ENCODE data around the gene SMIM27. TPM values are rescaled to one million over a fixed set of nuclear protein-coding genes. Genes with fewer than 3 reads are reported as not detected.
"Not testable (repeated sequence)": the region's sequence is repeated elsewhere in the genome, so short reads cannot be mapped to it uniquely, and the experiment has no call there.

Gene SMIM27
- total RNA-seq, 1 donor from 2014 or later, result 10.3 TPM

DNA sequence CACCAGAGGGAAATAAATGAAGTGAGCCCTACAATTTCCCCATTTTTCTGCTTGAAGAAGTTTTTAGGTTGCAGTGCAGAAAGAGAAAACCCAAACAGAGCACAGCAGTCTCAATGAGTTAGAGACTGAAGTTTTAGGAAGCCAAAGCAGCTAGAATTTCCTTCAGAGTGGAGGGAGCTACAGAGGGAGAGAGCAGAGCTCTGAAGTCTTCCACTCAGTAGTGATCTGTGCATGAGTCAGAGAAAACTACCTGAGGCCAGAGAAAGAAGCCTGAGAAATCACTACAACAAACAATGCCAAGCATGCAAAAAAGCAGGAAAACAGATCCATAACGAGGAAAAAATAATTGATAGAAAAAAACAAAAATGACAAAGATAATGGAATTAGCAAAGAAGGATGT is 38.8 kb downstream of the SMIM27 start:
- intact Hi-C loops (cut with micrococcal nuclease), result no loop called here

- intact Hi-C loops (cut with micrococcal nuclease), result no loop called here
These were observed 44.2 kb downstream of the SMIM27 start for GRCh38 chr9:32596096-32596865.

DNA sequence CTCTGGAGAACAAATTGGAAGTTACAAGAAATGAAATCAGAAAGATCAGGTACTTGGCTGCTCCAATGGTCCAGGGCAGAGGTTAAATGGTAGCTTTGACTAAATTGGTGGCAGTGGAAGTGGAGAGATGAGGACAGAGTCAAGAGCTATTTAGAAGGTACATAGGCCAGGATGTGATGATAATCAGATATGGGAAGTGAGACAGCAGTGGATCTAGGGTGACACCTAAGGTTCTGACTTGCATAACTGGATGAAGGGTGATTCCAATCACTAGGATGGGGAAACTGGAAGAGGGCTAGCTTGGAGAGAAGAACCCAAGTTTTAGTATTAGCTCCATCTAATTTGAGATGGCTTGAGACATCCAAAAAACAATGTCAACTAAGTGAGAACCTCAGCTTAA is 44.8 kb downstream of the SMIM27 start:
- intact Hi-C loops (cut with micrococcal nuclease), result no loop called here

- intact Hi-C loops (cut with micrococcal nuclease), result not testable (repeated sequence)
These were observed 46.9 kb downstream of the SMIM27 start for GRCh38 chr9:32599021-32599420.

Other genes starting within 250 kb of the SMIM27 start
- 6.9 and 7.8 TPM in 2 replicates for gene ACO1, start 167.7 kb upstream of the SMIM27 start, total RNA-seq
- gene RIGI, start 26.1 kb upstream of the SMIM27 start, total RNA-seq, result 30.9 and 31.3 TPM in 2 replicates
- gene TOPORS, start 259 bp downstream of the SMIM27 start, total RNA-seq, result 11.7 and 12.0 TPM in 2 replicates
- 36.3 and 36.9 TPM in 2 replicates for gene NDUFB6, start 20.8 kb downstream of the SMIM27 start, total RNA-seq
- gene TAF1L, start 83.3 kb downstream of the SMIM27 start, total RNA-seq, result 0.02 TPM in 1 of 2 replicates, not detected in the other
- gene TMEM215, start 231.2 kb downstream of the SMIM27 start, total RNA-seq, result not detected in 2 replicates

All from T-helper 1 cell treated with Interleukin-12 subunit alpha and Interleukin-12 subunit beta and Interleukin-4 antibody, amounts not matched to agents 30 ng/mL and 1 ng/mL, for 36 hours (primary cell).